ENCODE measurements around the gene NID1. TPM values are rescaled to one million over a fixed set of nuclear protein-coding genes. Genes with fewer than 3 reads are reported as not detected.

NID1 gene
- total and polyA plus RNA-seq, 2 of the 4 experiments (the other 2 are of a cell fraction) = 21.9 to 83.3 TPM

- no peaks in the 10 kb centered on the region for H3K36me3 ChIP-seq (ENCODE audit: control insufficient read depth, insufficient read depth, low read length)
- peak overlapping the region; percentile 81 for H3K4me2 ChIP-seq (ENCODE audit: low read depth, low read length)
- H3K9me1 ChIP-seq (ENCODE audit: insufficient read depth, low read length) = no peaks in the 10 kb centered on the region
- no peak for TF ChIP-seq SMC3 (IDR thresholded peaks at IDR 0.05; ENCODE audit: low read depth, low read length)
- 0 out of 2 replicates have a peak overlapping the region, but pooled peaks have one; percentile 9 for H4K5ac ChIP-seq (ENCODE audit: low read depth, low read length)
- peak overlapping the region; percentile 81 for H3K23ac ChIP-seq (ENCODE audit: low read depth, low read length)
- H3K4me3 ChIP-seq (ENCODE audit: insufficient read depth, low read depth, low read length) = peak overlapping the region; percentile 78
- H3K9ac ChIP-seq (ENCODE audit: low read depth, low read length) = peak overlapping the region; percentile 51
- ChIA-PET CTCF (interaction anchor here (0.9 to 1.4 kb wide), 2 partner anchors 14 to 35 kb away, joined by 3 read pairs; no protein-coding TSS in a partner anchor), POLR2A (ENCODE audit: unreplicated experiment) (no interaction called here)
- BruUV-seq (replicated peaks) = no TSS peak
- peaks cover 20% of the 10 kb centered on the region in 2 experiments for H3K79me1 ChIP-seq (ENCODE audit: low read depth in 1 of 2, low read length in 2 of 2)
- intact Hi-C loops (cut with micrococcal nuclease) = loop anchor here (2.0 kb wide), 1 partner anchor 199 kb away; the partner anchor contains the start of gene LYST
- H3K4me1 ChIP-seq (ENCODE audit: control insufficient read depth, insufficient read depth, low read length) = peaks cover 3% of the 10 kb centered on the region; the same call in 1 of the 2 replicates
- H2BK5ac ChIP-seq (ENCODE audit: low read depth, low read length, poor library complexity, severe bottlenecking) = no peak overlapping the region
- no peak overlapping the region; the same call in 1 of the 2 replicates for H3K14ac ChIP-seq (replicated peaks; ENCODE audit: low read depth, low read length)
- no peaks in the 10 kb centered on the region for H3K27me3 ChIP-seq (ENCODE audit: control insufficient read depth, insufficient read depth, low read length)
- H2BK15ac ChIP-seq (ENCODE audit: low read depth, low read length) = 0 out of 3 replicates have a peak overlapping the region, but pooled peaks have one; percentile 45
- peak overlapping the region; percentile 25; the same call in 1 of the 2 replicates for H2AK5ac ChIP-seq (ENCODE audit: low read depth, low read length)
- peak overlapping the region; percentile 5; the same call in 1 of the 2 replicates for H3K27ac ChIP-seq (ENCODE audit: insufficient read depth, low read length)
- H4K8ac ChIP-seq (ENCODE audit: low read depth in 2 of 2, low read length in 2 of 2) = peak overlapping the region in 1 of 2 experiments; percentile 56; a peak in 1 of 4 replicates
- H2AFZ ChIP-seq (replicated peaks; ENCODE audit: low read length, poor library complexity) = peak overlapping the region; percentile 97
- ATAC-seq (ENCODE audit: low read depth) (no peak), DNase-seq (no peak)
- H3K9me3 ChIP-seq (ENCODE audit: control insufficient read depth, insufficient read depth, low read length) = peaks cover under 1% of the 10 kb centered on the region; the same call in 1 of the 2 replicates
- no peak overlapping the region for H3K56ac ChIP-seq (ENCODE audit: extremely low read depth, insufficient read depth, low read length)
- peak overlapping the region; percentile 6 for H2AK9ac ChIP-seq (replicated peaks; ENCODE audit: low read depth, low read length, poor library complexity)
- dilution Hi-C loops (cut with HindIII; ENCODE audit: low sequenced_read_pairs, unreplicated experiment) = no loop called here
- peak overlapping the region; percentile 63 for H2BK120ac ChIP-seq (ENCODE audit: low read depth, low read length)
- peak overlapping the region; percentile 22; the same call in 1 of the 2 replicates for H3K18ac ChIP-seq (ENCODE audit: low read depth, low read length)
- H3K4ac ChIP-seq (ENCODE audit: low read depth, low read length) = peak overlapping the region; percentile 69; the same call in 1 of the 2 replicates
- H4K91ac ChIP-seq (ENCODE audit: insufficient read depth, low read depth, low read length) = peak overlapping the region; percentile 72; the same call in 1 of the 2 replicates
- in situ Hi-C loops (cut with MboI; ENCODE audit: low sequenced_read_pairs) = no loop called here
- H4K20me1 ChIP-seq (ENCODE audit: insufficient read depth, low read length) = no peaks in the 10 kb centered on the region
- no peak overlapping the region for H2BK20ac ChIP-seq (ENCODE audit: low read depth, low read length)
- 22% methylated on average over 7 of the region's 17 CpGs; no CpG with 5 or more reads in 1 of the 2 experiments for whole genome bisulfite sequencing, 2 experiments (ENCODE audit: extremely low coverage in 2 of 2, insufficient read length in 1 of 2)
Measured at GRCh38 chr1:236065509-236066005, 667 bp upstream of the NID1 start.
